Liver (tissue), 9 donors: ENCODE data around the gene MGAT5. TPM values are rescaled to one million over a fixed set of nuclear protein-coding genes. Genes with fewer than 3 reads are reported as not detected.

Experiments used
- DNase-seq: peaks from one replicate; pipeline ENCODE4 v3.0.0-alpha.2; 2017; ENCODE audit warnings: low spot score
- H3K27ac ChIP-seq, 2 donors: one replicate each; pipeline ENCODE4 v1.7.0; 2013; ENCODE audit warnings: inconsistent platforms in 2 of 2, low read length in 2 of 2, control low read depth in 1 of 2, low read depth in 1 of 2, mild to moderate bottlenecking in 1 of 2
- H3K27me3 ChIP-seq, 4 donors: one replicate each; pipeline versions ENCODE4 v1.6.1 to v1.7.0; 2013; ENCODE audit warnings: low read length in 3 of 4, inconsistent platforms in 1 of 4, mild to moderate bottlenecking in 1 of 4, moderate library complexity in 1 of 4; ENCODE audit not compliant: control insufficient read depth in 4 of 4, insufficient read depth in 4 of 4
- H3K36me3 ChIP-seq, 4 donors: one replicate each; pipeline versions ENCODE4 v1.6.1 to v1.7.0; 2013; ENCODE audit warnings: low read length in 3 of 4, mild to moderate bottlenecking in 3 of 4, low read depth in 1 of 4, moderate library complexity in 1 of 4; ENCODE audit not compliant: control insufficient read depth in 4 of 4, insufficient read depth in 3 of 4
- H3K4me1 ChIP-seq, 4 donors: one replicate each; pipeline versions ENCODE4 v1.6.1 to v1.7.0; 2013; ENCODE audit warnings: low read length in 3 of 4, mild to moderate bottlenecking in 3 of 4, moderate library complexity in 1 of 4; ENCODE audit not compliant: control insufficient read depth in 4 of 4, insufficient read depth in 4 of 4
- H3K4me3 ChIP-seq, 3 donors: one replicate each; pipeline versions ENCODE4 v1.6.1 to v1.7.0; 2013; ENCODE audit warnings: low read length in 3 of 3, control low read depth in 1 of 3, low read depth in 1 of 3, mild to moderate bottlenecking in 1 of 3
- H3K9ac ChIP-seq, 2 donors: one replicate each; pipeline ENCODE4 v1.7.0; 2013; ENCODE audit warnings: low read length in 2 of 2, mild to moderate bottlenecking in 2 of 2, moderate library complexity in 2 of 2, control low read depth in 1 of 2, low read depth in 1 of 2
- H3K9me3 ChIP-seq, 4 donors: one replicate each; pipeline versions ENCODE4 v1.6.1 to v1.7.0; 2013; ENCODE audit warnings: low read length in 3 of 4; ENCODE audit not compliant: control insufficient read depth in 4 of 4
- ATF3 ChIP-seq: IDR thresholded peaks from 2 replicates; pipeline ENCODE4 v1.6.1; 2016; ENCODE audit warnings: antibody characterized with exemption
- CTCF ChIP-seq: fragments of 150-350 bp; IDR thresholded peaks from 2 replicates; pipeline ENCODE4 v1.5.1; 2017; ENCODE audit warnings: improper control_type of control experiment, low read depth, low read length; ENCODE audit not compliant: missing input control
- EGR1 ChIP-seq, 2 donors: IDR thresholded peaks; 2 replicates each; pipeline ENCODE4 v1.6.1; 2016 to 2018; ENCODE audit warnings: antibody characterized with exemption in 2 of 2, low read depth in 2 of 2
- FOXA1 ChIP-seq: IDR thresholded peaks from 2 replicates; pipeline ENCODE4 v1.6.1; 2016; ENCODE audit warnings: antibody characterized with exemption
- FOXA2 ChIP-seq: IDR thresholded peaks from 2 replicates; pipeline ENCODE4 v1.6.1; 2016; ENCODE audit warnings: antibody characterized with exemption
- GABPA ChIP-seq, 2 donors: IDR thresholded peaks in 1 of 2; conservative IDR thresholded peaks in 1 of 2; 2 replicates each; pipeline ENCODE4 v1.6.1; 2016; ENCODE audit warnings: antibody characterized with exemption in 2 of 2, mild to moderate bottlenecking in 1 of 2, moderate library complexity in 1 of 2
- HNF4A ChIP-seq, 2 donors: conservative IDR thresholded peaks; 2 replicates each; pipeline ENCODE4 v1.6.1; 2016; ENCODE audit warnings: antibody characterized with exemption in 2 of 2, mild to moderate bottlenecking in 2 of 2
- HNF4G ChIP-seq: IDR thresholded peaks from 2 replicates; pipeline ENCODE4 v1.6.1; 2016; ENCODE audit warnings: antibody characterized with exemption
- JUND ChIP-seq, 2 donors: IDR thresholded peaks; 2 replicates each; pipeline ENCODE4 v1.6.1; 2016; ENCODE audit warnings: antibody characterized with exemption in 2 of 2
- MAX ChIP-seq: IDR thresholded peaks from 2 replicates; pipeline ENCODE4 v1.6.1; 2016; ENCODE audit warnings: antibody characterized with exemption
- RAD21 ChIP-seq, 2 donors: IDR thresholded peaks; 2 replicates each; pipeline ENCODE4 v1.6.1; 2016; ENCODE audit warnings: antibody characterized with exemption in 2 of 2, mild to moderate bottlenecking in 2 of 2
- REST ChIP-seq: IDR thresholded peaks from 2 replicates; pipeline ENCODE4 v1.6.1; 2016; ENCODE audit warnings: antibody characterized with exemption, mild to moderate bottlenecking
- RXRA ChIP-seq, 2 donors: IDR thresholded peaks; 2 replicates each; pipeline ENCODE4 v1.6.1; 2017 to 2018; ENCODE audit warnings: antibody characterized with exemption in 2 of 2, mild to moderate bottlenecking in 1 of 2
- SP1 ChIP-seq: IDR thresholded peaks from 2 replicates; pipeline ENCODE4 v1.6.1; 2018; ENCODE audit warnings: antibody characterized with exemption, mild to moderate bottlenecking
- TAF1 ChIP-seq: conservative IDR thresholded peaks from 2 replicates; pipeline ENCODE4 v1.6.1; 2016; ENCODE audit warnings: antibody characterized with exemption, mild to moderate bottlenecking
- YY1 ChIP-seq: IDR thresholded peaks from 2 replicates; pipeline ENCODE4 v1.6.1; 2016; ENCODE audit warnings: antibody characterized with exemption, mild to moderate bottlenecking
- ZBTB33 ChIP-seq: IDR thresholded peaks from 2 replicates; pipeline ENCODE4 v1.6.1; 2016; ENCODE audit warnings: antibody characterized with exemption
- WGBS: extraction: QIAGEN DNeasy Blood & Tissue Kit; methylation state at CpG from one replicate; pipeline ENCODE4 v1.1.7; 2013; 5-methylcytosine and 5-hydroxymethylcytosine counted together
- polyA plus RNA-seq, 2 donors: library from polyadenylated mRNA; stranded (reverse) in 1 of 2; unstranded in 1 of 2; fragments of 200-250 nt in 1 of 2; fragments of >200 nt in 1 of 2; fragmentation: Nextera tagmentation in 1 of 2; extraction: Ambion mirVana in 1 of 2; gene quantifications; one replicate each; pipeline versions ENCODE4 v1.2.1 to v1.2.3, GENCODE V29; 2013 to 2015
- total RNA-seq, 2 donors: library from RNA; depleted of rRNA; stranded (reverse); fragments of >200 nt; gene quantifications; one replicate each; pipeline ENCODE4 v1.2.3, GENCODE V29; 2014
- donor health status: healthy.
- donor health status: healthy.
- donor health status: healthy.
- donor health status: healthy.
- donor health status: healthy.

The MGAT5 gene
- total and polyA plus RNA-seq, 4 donors = 1.8 to 12.7 (median 5.6) TPM

GRCh38 chr2:134282629-134283400 is 28.9 kb downstream of the MGAT5 start:
- Histone ChIP-seq H3K9ac (no peak overlapping the region), H3K27me3 (no peaks in the 10 kb centered on the region), H3K36me3 (no peaks in the 10 kb centered on the region), H3K4me1 (no peaks in the 10 kb centered on the region), H3K27ac (no peak overlapping the region), H3K9me3 (no peaks in the 10 kb centered on the region), H3K4me3 (no peak overlapping the region)
- TF ChIP-seq RAD21 (IDR thresholded peaks at IDR 0.05) (no peak), RXRA (IDR thresholded peaks at IDR 0.05) (no peak), GABPA (IDR thresholded peaks at IDR 0.05 in 1 of 2, conservative IDR thresholded peaks at IDR 0.05 in 1 of 2) (no peak)
- DNase-seq = no peak
- 92% methylated on average over 4 of the region's 4 CpGs for WGBS

GRCh38 chr2:134283661-134284060 is 29.8 kb downstream of the MGAT5 start:
- no peaks in the 10 kb centered on the region for H3K9me3 ChIP-seq
- TF ChIP-seq EGR1 (IDR thresholded peaks at IDR 0.05; ENCODE audit: low read depth in 2 of 2) (no peak), CTCF (no peak), GABPA (IDR thresholded peaks at IDR 0.05 in 1 of 2, conservative IDR thresholded peaks at IDR 0.05 in 1 of 2) (no peak), MAX (no peak), SP1 (no peak), HNF4A (conservative IDR thresholded peaks at IDR 0.05) (no peak), YY1 (no peak), FOXA2 (no peak), RXRA (IDR thresholded peaks at IDR 0.05) (no peak), RAD21 (IDR thresholded peaks at IDR 0.05) (no peak), HNF4G (no peak), REST (no peak), TAF1 (no peak), JUND (IDR thresholded peaks at IDR 0.05) (no peak), ZBTB33 (no peak), FOXA1 (no peak), ATF3 (no peak)
- H3K9ac ChIP-seq = no peak overlapping the region
- H3K4me3 ChIP-seq = no peak overlapping the region
- H3K27ac ChIP-seq = no peak overlapping the region
- WGBS = 89% methylated on average over 5 of the region's 5 CpGs
- H3K4me1 ChIP-seq = no peaks in the 10 kb centered on the region
- DNase-seq = no peak
- no peaks in the 10 kb centered on the region for H3K27me3 ChIP-seq
- H3K36me3 ChIP-seq = no peaks in the 10 kb centered on the region
